Body of pancreas (tissue), 4 donors: ENCODE data around the gene FFAR2. TPM values are rescaled to one million over a fixed set of nuclear protein-coding genes. Genes with fewer than 3 reads are reported as not detected.

Experiments
- ATAC-seq: fragments of 150-250 bp; one replicate; pipeline ENCODE4 v1.9.1; 2016
- DNase-seq, 4 donors: peaks; one replicate each; pipeline ENCODE4 v3.0.0-alpha.2; 2019
- H3K27ac ChIP-seq, 4 donors: fragments of 200-600 bp; sonication (generic); 1 replicate in 3 of 4; 2 replicates in 1 of 4; pipeline versions ENCODE4 v1.5.1 to v1.6.1; 2016 to 2019; ENCODE audit warnings: mild to moderate bottlenecking in 1 of 4, mixed read lengths in 1 of 4, moderate library complexity in 1 of 4
- H3K27me3 ChIP-seq, 2 donors: fragments of 200-600 bp; sonication (generic); one replicate each; pipeline ENCODE4 v1.6.0; 2016; ENCODE audit warnings: mild to moderate bottlenecking in 1 of 2
- H3K36me3 ChIP-seq, 2 donors: fragments of 200-600 bp; sonication (generic); replicated peaks in 1 of 2; 2 replicates each; pipeline ENCODE4 v1.5.1; 2016; ENCODE audit warnings: low read depth in 2 of 2; ENCODE audit not compliant: insufficient read depth in 1 of 2
- H3K4me1 ChIP-seq: fragments of 200-600 bp; sonication (generic); one replicate; pipeline ENCODE4 v1.6.0; 2016
- H3K4me3 ChIP-seq, 2 donors: fragments of 200-600 bp; sonication (generic); 1 replicate in 1 of 2; 2 replicates in 1 of 2; pipeline ENCODE4 v1.5.1; 2016 to 2019
- H3K9me3 ChIP-seq, 3 donors: fragments of 200-600 bp; sonication (generic); 1 replicate in 2 of 3; 2 replicates in 1 of 3; pipeline ENCODE4 v1.5.1; 2016
- POLR2A ChIP-seq, 3 donors: fragments of 450-650 bp; IDR thresholded peaks; one replicate each; pipeline ENCODE4 v1.6.1; 2016; ENCODE audit warnings: antibody characterized with exemption in 3 of 3, mild to moderate bottlenecking in 2 of 3
- WGBS, 2 donors: methylation state at CpG; one replicate each; pipeline ENCODE4 v1.1.5; 2017; 5-methylcytosine and 5-hydroxymethylcytosine counted together
- intact Hi-C: fragments of 100-400 bp; cut with DNase I; formaldehyde crosslinking; loops from one replicate; pipeline ENCODE4 v1.15.1; 2023
- total RNA-seq, 2 donors: library from RNA; depleted of rRNA; stranded (reverse); fragments of >200 nt; gene quantifications; one replicate each; pipeline ENCODE4 v1.1.0, GENCODE V29; 2016
- TF ChIP-seq, protein P1 (sequence below), 7 experiments: fragments of 450-650 bp in 4 of 7; fragments of 200-600 bp in 3 of 7; sonication (generic) in 3 of 7; IDR thresholded peaks; one replicate each; pipeline ENCODE4 v1.5.1; 2016 to 2019; ENCODE audit warnings: antibody characterized with exemption in 7 of 7

The FFAR2 gene
- total RNA-seq, 2 donors from 2014 or later, result not detected

GRCh38 chr19:35490364-35490763, 42.3 kb downstream of the FFAR2 start, which contains the start of gene KRTDAP:
Gene KRTDAP (minus strand): TSS chr19:35490464. CDS start chr19:35490442, 22 bp downstream.
- no peak within 1 kb of the TSS for H3K4me3 ChIP-seq
- H3K36me3 ChIP-seq, result no peaks in the 10 kb centered on the region
- no peak for TF ChIP-seq POLR2A (IDR thresholded peaks at IDR 0.05)
- TF ChIP-seq, protein P1, sequence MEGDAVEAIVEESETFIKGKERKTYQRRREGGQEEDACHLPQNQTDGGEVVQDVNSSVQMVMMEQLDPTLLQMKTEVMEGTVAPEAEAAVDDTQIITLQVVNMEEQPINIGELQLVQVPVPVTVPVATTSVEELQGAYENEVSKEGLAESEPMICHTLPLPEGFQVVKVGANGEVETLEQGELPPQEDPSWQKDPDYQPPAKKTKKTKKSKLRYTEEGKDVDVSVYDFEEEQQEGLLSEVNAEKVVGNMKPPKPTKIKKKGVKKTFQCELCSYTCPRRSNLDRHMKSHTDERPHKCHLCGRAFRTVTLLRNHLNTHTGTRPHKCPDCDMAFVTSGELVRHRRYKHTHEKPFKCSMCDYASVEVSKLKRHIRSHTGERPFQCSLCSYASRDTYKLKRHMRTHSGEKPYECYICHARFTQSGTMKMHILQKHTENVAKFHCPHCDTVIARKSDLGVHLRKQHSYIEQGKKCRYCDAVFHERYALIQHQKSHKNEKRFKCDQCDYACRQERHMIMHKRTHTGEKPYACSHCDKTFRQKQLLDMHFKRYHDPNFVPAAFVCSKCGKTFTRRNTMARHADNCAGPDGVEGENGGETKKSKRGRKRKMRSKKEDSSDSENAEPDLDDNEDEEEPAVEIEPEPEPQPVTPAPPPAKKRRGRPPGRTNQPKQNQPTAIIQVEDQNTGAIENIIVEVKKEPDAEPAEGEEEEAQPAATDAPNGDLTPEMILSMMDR (IDR thresholded peaks at IDR 0.05), result no peak
- intact Hi-C loops, result loop anchor here (10.0 kb wide), 1 partner anchor 146 kb away; the partner anchor contains the start of gene FFAR1
- no peaks in the 10 kb centered on the region for H3K27me3 ChIP-seq
- no peak within 1 kb of the TSS for H3K27ac ChIP-seq
- 77 to 79% methylated on average over 9 of the region's 9 CpGs for WGBS, 2 donors
- ATAC-seq (no peak), DNase-seq (no peak)
- H3K9me3 ChIP-seq, result no peaks in the 10 kb centered on the region
- H3K4me1 ChIP-seq, result peaks cover 15% of the 10 kb centered on the region

- TF ChIP-seq, protein P1 (IDR thresholded peaks at IDR 0.05), result no peak
- TF ChIP-seq POLR2A (IDR thresholded peaks at IDR 0.05), result no peak
- WGBS, 2 donors, result 57 to 77% methylated on average over 9 of the region's 9 CpGs
- no peaks in the 10 kb centered on the region for H3K9me3 ChIP-seq
- ATAC-seq (no peak), DNase-seq (no peak)
- no peaks in the 10 kb centered on the region for H3K36me3 ChIP-seq
- intact Hi-C loops, result loop anchor here (10.0 kb wide), 1 partner anchor 147 kb away; the partner anchor contains the start of gene FFAR1
- no peaks in the 10 kb centered on the region for H3K27me3 ChIP-seq
- H3K4me3 ChIP-seq, result no peak overlapping the region
- peaks cover 7% of the 10 kb centered on the region for H3K4me1 ChIP-seq
- H3K27ac ChIP-seq, result no peak overlapping the region
Measured at GRCh38 chr19:35491836-35492360, 43.8 kb downstream of the FFAR2 start.

DNA sequence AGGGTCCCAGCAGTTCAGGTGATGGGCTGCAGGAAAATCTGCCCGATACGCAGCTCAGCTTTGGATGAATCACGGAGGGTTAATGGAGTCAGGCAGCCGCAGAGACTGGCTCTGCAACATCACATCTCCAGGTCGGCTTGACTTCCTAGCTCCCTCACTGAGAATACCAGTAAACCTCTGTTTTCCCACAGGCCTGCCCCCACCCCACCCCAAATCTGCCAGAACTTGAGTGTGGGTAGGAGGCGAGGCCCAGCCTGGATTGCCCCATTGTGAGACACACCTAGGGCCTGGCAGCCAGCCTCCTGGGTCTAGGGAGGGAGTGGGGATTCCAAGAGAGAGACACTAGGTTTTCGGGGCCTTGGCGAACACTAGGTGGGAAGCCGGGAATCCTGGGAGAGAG, 45.9 kb downstream of the FFAR2 start:
- TF ChIP-seq, protein P1 (IDR thresholded peaks at IDR 0.05), result no peak
- TF ChIP-seq POLR2A (IDR thresholded peaks at IDR 0.05), result no peak
- H3K9me3 ChIP-seq, result no peaks in the 10 kb centered on the region

GRCh38 chr19:35495107-35496064, 47.3 kb downstream of the FFAR2 start:
- intact Hi-C loops, result loop anchor here (10.0 kb wide), 1 partner anchor 151 kb away; the partner anchor contains the start of gene FFAR1
- H3K9me3 ChIP-seq, result no peaks in the 10 kb centered on the region
- no peaks in the 10 kb centered on the region for H3K27me3 ChIP-seq
- H3K36me3 ChIP-seq, result peaks cover 4 to 8% of the 10 kb centered on the region in 2 donors
- TF ChIP-seq, protein P1 (IDR thresholded peaks at IDR 0.05), result peak; percentile 92 to 99 (median 95)
- TF ChIP-seq POLR2A (IDR thresholded peaks at IDR 0.05), result no peak
- ATAC-seq, result peak; percentile 94
- DNase-seq, result peak; percentile 64 to 68 (median 66)
- 26 to 43% methylated on average over 7 to 30 of the region's 30 CpGs for WGBS, 2 donors
- H3K4me1 ChIP-seq, result peaks cover 7% of the 10 kb centered on the region
- no peak overlapping the region for H3K4me3 ChIP-seq
- H3K27ac ChIP-seq, result no peak overlapping the region

More for the DNA sequence above, 45.9 kb downstream of the FFAR2 start:
- Histone ChIP-seq H3K27ac (no peak overlapping the region), H3K4me1 (peaks cover 7% of the 10 kb centered on the region), H3K36me3 (peaks cover 0 to 3% of the 10 kb centered on the region in 2 donors), H3K27me3 (no peaks in the 10 kb centered on the region), H3K4me3 (no peak overlapping the region)
- WGBS, 2 donors, result 79 to 86% methylated on average over 7 to 9 of the region's 9 CpGs
- DNase-seq (no peak), ATAC-seq (no peak)
- intact Hi-C loops, result loop anchor here (10.0 kb wide), 1 partner anchor 149 kb away; the partner anchor contains the start of gene FFAR1
